Fibroblast of upper back skin (primary cell): ENCODE measurements around the gene NEUROD6.

Experiments used
- DNase-seq: peaks from one replicate; pipeline ENCODE4 v3.0.0-alpha.2; 2013

The NEUROD6 gene

DNA sequence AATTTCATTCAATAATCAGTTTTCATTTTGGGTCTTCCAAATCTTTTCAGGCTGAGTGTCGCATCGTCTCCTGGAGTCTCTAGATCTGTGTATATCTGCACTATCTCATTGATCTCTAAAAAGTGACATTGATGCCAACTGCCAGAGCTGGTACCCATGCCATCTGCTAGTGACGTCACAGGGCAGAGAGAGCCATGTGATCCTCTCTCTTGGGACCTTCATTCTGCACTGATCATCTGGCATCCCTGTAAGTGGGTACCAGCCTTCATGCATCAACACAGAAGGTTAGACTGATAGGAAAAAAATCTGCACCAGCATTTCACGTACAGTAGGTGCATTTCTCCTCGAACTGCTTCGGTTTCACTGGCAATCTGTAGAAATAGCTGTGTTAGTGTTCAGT is at the start of gene NEUROD6:
Gene NEUROD6 (minus strand): TSS at position 124 of the 400 bp plus-strand sequence. CDS start 1,458 bp downstream, outside the sequence.
- DNase-seq = no peak

DNA sequence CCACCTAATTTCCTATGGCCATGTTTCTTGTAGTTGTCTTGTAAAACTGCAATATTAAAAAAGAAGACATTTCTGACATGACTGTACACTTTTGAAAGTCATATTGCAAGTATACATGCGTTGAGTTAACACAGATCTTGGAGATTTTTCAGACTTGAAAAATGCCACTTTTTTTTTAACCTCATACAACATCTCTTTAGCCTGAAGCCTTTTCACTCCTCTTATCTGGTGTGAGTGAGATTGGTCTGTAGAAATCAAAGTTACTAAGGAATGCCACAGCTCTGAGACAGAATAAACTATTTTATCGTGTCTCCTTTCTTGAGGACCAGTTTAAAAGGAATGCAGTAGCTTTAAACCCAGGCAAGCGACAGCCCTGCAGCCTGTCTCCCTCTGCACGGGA is 43.9 kb upstream of the NEUROD6 start:
- no peak for DNase-seq

DNA sequence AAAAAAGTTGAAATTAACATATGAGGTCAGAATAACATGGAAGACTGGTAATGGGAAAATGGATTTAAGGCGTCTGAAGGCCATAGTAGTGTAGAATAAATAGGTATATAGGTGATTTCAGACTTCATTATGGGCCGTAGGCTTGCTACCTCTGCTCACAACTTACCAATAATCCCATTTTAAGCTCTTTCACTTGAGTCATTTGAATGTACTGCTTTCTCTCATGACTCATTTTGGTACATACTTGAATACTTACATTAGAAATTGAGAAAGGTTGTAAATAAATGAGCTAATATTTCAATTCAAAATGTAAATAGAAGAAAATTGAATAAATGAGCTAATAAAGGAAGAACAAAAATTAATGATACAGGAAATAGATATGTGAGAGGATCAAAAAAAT is 42.2 kb upstream of the NEUROD6 start:
- DNase-seq = no peak

DNA sequence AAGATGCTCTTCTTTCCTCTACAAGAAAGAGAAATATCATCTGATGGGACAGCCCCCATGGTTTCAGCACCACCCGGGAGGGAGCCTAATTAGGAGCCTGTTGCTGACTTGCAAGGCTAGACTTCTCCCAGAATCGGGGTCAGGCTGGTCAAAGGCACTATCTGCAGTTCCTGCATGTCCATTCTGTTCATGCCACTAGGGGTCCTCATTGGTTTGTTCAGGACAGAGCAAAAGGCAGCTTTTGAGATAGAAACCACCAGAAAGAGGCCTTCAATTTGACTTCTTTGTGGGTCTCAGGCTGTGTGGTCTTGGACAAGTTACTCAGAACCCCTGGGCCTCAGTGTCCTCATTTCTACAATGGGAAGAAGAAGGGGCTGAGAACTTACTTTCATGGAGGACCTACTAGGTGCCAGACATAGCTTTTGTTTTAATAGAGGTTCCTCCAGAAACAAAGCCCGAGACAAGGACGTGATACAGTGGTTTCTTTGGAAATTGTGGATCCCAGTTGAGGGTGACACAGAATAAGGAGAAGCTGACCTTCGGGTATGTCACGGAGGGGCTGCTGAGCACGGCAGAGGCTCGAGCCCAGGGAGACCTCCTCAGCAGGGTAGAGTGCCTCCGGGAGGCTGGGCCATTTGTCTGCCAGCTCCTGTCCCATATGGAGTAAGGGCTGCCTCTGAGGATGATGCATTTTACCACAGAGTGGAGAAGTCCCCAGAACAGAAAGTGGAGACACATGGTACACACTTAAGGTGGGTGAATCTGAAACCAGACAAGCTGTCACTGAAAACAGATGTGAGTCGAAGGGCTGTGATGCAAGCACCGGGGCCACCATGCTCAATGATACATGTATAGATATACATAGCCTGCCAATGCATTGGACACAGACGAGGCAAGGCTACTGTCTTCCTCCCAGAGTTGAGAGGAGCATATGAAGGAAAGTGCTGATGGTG is 33.1 kb upstream of the NEUROD6 start:
- peak; percentile 55 for DNase-seq

DNA sequence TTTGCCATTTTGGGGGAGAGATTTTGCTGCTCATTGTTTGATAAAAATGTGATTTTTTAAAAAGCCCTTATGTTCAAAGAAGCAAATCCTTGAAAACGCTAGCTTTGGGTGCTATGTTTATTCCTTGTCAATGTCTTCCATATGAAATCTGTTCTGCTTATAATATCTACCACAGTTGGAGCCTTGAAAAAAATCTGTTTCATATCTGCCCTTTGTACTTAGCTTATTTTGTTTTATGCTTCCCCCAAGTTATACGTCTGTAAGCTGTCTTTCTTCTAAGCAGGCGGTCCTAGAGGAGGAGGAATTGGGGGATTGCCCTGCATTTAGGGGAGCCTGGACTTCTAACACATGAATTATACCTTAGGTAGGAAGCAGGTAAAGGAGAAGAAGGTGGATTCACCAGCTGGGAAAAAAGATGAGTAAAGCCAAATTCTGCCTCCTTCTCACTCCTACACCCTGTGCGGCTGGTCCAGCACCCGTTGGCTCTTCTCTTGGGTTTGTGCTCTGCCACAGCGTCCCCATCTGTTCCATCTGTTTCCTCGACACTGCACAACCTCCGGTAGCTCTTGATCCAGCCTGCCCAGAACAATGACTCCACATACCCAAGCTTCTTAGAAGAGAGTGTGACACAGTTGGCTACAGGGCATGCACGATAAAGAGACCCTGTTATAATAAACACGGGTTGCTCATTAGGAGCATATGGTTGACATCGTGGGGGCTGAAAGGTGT is 31.9 kb upstream of the NEUROD6 start:
- no peak for DNase-seq

DNA sequence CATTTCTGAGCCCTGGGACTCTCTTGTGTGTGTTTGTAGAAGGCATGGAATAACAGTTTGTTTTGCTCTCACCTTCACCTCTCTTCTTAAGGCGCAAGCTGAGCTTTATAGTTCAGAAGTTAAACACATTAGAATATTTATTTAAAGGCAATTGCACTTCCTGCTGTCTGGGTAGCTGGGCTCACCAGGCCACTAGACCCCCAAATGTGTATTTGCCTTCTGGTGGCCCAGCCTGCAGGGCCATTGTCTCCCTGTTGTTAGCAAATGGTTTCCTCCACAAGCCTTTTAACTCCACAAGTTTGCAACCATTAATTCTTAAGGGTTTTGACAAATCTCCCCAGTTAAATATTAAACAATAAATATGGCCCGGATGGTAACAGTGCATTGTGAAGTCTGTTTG is 31.1 kb upstream of the NEUROD6 start:
- no peak for DNase-seq

DNA sequence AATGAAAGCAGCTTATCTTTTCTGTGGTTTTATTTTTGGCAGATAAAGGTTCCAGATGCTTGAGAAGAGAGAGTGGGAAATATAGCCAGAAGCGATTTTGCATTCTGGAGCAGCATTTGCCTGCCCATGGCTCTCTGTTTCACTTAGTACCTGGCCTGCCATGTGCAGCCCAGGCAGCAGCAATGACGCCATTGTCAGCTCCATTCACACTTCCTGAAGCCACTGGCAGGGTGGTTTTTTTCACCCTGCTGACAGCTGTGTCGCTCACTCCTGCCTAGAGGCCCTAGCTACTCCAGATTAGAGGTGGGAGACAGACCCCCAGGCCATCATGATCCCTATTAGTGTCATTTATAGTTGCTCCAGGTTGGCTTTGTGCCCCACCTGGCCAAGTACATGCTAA is 30.1 kb upstream of the NEUROD6 start:
- no peak for DNase-seq

DNA sequence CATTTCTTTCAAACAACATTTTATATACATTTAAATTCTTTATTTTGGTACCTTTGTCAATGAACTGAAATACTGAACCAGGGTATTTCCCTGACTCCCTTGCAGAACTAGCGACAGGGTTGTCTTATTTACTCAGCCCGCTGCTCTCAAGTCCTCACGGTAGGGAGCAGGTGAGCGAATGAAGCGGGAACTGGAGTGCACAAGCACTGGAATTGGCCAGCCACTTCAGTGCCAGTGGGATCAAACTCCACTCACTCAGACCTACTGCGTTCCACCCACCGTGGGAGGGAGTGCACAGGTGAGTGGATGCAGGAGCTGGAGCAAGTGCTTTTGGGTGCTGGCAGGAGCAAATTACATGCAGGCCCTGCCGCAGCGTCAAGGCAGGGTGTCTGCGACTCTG is 28.1 kb upstream of the NEUROD6 start:
- no peak for DNase-seq

DNA sequence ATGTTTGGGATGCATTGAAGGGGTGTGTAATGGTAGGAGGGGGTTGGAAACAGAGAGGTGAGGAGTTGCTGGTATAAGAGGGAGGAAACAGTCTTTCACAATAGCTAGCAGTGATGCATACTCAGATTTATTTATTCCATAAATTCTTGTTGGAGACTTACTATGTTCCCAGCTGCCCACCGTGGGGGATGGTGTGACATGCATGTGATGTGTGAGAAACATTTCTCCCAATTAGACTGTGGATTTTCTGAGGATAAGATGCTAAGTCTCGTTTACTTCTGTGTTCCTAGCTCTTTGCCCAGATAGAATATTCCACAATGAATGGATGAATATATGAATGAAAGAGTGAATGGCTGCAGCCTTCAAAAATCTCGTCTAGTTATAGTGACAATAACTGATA is 23.0 kb upstream of the NEUROD6 start:
- no peak for DNase-seq

DNA sequence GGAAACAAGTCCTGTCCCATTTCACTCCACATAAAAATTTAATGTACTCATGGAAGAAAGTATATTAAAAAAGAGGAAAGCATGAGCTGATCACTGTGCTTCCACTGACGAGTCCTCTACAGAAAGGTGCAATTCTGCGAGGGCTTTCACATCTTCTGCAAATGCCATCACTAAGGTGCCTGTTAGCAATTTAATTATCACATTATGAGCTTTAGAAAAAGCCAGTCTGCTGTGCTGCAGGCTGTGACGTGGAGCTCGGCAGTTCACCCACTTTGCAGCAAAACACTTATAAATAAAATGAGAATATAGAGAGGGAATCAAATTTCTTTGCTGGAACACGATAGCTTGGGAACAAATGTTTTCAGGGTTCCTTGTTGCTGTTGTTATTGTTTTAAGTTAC is 22.5 kb upstream of the NEUROD6 start:
- DNase-seq = no peak

DNA sequence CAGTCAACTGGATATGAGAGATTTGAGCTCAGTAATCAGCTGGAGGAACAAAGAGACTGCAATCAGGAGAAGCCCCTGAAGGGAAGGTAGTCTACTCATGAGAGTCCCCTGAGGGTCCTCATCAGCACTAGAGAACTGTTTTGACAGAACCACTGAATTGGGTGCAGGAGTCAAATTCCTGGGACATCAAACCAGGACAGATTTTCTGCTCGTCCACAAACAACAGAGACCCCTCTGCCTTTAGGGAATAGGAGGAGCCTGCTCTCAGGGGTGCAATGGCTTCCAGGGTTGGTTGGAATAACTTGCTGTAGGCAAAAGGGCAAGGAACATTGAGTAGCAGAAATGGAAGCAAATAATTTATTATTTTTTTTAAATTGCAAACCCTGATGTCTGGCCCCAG is 21.9 kb upstream of the NEUROD6 start:
- no peak for DNase-seq

DNA sequence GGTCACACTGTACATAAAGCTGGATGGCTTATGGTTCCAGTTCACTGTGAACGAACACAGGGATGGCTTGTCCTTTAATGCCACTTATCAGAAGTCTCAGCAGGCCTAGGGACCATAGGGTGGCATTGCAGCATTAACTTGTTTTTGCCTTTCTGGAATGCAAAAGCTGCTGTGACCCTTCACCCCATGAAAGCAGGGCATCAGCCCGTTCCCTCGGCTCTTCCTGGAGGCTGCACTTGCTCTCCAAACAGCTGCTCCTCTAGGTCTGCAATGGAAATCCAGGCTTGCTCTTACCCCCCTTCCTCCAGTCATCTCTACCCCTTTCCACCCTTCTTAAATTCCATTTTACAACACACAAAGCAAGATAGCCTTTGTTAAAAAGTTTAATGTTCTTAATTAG is 17.9 kb upstream of the NEUROD6 start:
- no peak for DNase-seq

DNA sequence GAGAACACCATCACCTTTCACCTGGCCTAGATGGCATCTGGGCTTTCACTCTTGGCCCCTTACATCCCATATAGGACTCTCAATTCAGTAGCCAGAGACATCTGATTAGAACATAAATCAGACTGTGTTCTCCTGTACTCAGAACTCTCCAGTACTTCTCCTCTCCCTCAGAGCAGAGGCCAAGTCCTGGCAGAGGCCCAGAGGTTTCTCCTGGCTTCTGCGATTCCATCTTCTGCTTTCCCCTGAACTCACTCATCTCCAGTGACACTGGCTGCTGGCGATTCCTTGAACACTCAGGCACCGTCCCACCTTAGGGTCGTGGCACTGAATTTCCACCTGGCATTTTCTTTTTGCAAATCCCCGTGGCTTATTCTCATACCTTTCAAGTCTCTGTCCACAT is 4.9 kb upstream of the NEUROD6 start:
- no peak for DNase-seq

DNA sequence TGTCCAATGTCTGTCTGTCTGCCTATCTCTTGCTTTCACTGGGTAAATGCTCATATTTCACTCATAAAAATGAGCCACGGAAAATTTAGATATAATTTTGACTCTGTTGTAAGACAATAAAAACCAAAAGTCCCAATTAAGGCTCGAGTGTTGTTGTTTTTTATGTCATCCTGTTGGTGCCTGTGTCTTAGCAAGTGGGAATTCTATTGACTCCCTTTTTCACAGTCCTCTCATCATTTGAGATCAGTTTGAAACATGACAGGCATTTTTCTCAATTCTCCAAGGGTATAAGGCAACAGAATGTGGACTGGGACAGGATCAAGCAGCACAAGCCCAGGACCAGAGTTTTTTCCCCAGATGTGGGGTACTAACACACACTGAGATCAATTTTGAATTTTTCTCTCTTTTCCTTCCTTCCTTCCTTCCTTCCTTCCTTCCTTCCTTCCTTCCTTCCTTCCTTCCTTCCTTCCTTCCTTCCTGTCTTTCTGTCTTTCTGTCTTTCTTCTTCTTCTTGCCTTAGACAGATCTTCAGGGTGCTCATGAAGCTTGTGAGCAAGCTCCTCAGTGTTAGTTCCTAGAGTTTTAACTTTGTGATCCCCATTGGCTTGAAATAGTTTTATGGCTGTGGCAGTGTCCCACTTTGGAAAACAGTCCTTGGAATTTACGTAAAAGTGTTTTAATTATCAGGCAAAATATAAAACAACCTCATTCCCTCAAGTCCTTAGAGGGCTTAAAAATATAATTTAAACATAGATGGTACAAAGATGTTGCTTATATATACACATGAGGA is 3.2 kb upstream of the NEUROD6 start:
- DNase-seq = no peak

DNA sequence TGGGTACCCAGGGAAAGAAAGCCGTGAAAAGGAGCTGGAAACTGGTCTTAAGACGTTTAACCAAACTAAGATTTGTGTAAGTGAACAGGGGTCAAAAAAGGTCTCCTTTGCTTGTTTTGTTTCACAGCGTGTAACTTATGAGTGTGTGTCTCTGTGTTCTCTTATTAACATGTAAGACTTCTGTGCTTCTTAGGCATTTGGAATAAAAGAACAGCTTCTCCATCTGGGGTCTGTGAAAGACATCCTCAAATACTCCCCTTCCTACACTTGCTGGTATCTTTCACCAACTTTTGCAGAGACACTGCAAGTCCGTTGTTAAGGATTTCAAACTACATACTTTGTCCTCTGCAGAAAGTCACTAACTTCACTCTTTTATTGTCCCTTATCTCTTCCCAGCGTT is 615 bp upstream of the NEUROD6 start:
- DNase-seq = no peak

DNA sequence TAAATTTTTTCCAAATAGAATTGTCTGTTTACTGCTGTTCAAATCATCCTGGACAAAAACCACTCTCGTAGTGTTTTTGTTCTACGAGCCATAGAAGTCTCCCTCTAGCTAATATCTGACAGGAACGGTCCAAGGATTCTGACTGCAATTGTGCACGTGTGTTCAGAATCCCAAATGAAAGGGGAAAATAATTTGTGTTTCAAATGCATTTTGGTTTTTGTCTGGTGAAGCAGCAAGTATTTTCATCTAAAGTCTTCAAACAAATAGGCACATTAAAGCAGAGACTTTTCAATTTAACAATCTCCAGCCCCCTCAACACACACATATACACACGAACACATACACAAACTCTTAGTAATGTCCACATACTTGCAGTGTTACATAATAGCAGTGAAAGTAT is 475 bp downstream of the NEUROD6 start:
- no peak for DNase-seq

DNA sequence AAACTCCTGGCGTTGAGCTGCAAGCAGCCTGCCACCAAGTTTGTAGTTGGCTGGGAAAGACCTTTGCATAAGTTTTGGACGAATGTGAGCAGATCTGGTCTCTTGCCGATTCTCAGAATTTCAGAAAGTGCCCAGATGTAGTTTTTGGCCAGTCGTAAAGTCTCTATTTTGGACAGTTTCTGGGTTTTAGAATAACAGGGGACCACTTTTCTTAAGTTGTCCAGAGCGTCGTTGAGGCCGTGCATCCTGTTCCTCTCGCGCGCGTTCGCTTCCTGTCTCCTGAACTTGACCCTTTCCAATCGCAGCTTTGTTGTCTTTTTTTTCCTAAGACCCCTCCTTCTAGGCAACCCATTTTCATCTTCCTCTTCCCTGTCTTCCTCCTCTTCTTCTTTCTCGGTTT is 1.8 kb downstream of the NEUROD6 start:
- no peak for DNase-seq

DNA sequence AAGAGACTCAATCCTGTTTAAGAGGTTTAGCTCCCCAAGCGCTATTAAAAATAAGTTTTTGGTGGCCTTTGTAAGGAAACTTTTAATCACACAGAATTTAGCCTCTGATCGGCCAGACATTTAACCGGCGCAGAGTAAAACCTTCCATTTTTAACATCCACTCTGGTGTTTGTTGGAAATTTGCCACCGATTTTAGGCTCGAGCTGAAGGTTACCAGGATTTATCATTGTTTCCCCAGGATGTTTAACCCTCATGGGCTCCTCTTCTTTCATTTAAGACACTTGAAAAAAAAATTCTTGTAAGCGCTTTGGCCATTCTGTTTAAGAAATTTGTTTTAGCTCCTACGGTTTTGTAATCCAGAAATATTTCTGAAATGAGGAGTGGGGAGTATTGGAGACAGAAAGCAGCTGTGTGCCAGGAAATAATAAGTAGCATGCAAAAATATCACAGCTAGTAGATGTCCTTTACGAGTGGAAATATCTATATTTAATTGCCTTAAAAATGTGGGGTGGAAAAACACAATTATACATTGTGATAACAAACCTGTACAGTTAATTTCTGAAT is 3.4 kb downstream of the NEUROD6 start:
- DNase-seq = no peak

DNA sequence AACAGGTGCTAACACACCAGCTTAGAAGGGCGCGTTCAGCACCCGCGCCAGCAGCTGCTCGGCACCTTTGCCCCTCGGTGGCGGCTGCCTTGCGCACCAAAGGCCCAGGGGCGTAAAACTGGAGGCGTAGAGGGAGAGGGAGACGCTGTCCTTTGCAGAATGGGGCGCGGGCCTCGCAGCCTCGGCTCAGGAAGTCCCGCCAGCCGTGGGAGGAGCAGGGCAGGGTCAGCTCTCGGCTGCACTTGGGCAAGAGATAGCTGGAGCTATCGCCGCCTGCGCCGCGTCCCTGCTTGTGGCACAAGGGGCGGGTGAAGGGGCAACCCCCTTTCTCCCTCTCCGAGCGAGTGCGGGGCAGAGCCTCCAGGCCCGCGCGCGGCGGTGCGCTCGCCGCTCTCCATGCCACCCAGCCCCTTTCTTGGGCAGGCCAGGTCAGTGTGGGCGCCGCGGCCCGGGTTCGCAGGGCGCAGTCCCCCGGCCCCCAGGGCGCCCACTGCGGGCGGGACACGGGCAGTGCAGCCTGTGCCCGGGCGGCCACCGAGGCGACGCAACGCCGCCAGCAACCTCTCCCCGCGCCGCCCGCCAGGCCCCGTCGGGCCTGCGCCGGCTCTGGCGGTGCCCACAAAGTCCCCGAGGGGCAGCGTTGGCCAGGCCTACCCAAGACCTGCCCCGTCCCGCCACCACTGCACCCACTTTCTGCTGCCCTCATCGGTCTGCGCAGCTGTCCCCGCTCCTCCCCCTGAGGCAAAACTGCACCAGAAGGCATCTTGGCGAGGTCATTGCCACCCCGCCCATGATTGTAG is 4.1 kb downstream of the NEUROD6 start:
- no peak for DNase-seq

DNA sequence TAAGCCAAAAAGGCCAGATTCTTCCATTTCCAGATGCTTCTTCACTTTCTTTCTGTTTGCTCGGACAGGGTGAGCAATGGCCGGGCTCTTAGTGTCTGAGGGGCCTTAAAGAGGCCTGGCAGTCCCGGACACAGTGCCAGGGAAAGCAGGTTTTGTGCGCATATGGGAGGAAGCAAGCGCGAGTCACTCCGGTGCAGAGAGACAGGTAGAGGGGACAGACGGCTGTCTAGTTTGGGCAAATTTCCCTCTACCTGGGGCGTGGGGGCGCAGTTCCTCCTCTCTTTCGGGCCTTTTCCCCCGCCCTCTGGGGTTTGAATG is 4.7 kb downstream of the NEUROD6 start:
- DNase-seq = no peak

DNA sequence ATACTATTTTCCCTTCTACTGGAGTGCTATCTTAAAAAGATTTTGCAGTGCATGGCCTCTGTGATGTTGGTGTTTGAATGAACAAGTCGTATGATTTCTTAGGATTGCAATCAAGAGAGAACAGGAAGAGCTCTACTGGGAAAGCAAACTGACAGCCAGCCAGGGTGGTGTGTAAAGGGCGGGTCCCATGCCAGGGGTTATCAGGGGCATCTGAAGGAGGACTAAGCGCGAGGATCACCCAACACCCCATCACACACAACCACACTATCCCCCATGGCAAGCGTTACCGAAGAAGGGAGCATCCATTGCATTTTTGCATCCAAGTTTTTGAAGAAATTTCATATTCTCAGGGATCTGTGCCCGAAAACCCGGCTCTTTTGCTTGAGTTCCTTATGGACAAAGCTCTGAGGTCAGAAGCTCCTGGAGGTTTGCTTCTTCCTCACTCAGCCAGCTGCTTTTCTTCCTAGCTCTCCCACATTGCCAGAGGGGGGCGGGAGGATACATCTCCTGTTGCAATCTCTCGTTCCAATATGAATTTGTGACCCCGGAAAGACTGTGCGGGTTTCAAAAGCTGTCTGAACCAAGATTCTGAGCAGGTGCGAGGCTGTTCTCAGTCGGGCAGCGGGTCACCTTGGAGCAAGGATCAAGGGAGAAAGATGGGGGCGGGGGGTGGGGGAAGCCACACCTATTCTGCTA is 5.2 kb downstream of the NEUROD6 start:
- DNase-seq = no peak

DNA sequence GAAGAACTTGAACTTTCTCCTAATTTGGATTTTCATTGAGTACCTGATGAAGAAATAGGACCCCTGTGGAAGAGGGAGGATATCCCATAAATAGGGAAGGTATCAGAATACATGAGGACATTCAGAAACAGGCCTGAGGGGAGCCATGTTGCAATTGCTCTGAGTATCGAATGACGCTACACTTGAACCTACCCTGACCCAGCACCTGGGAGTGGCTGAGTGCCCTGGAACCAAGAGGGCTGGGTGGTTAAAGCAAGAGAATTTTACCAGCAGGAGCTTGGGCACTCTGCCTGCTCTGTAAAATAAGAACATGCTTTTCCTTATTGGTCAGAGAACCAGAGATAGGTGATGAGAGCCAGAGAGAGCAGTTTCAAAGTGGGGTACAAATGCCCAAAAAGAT is 7.2 kb downstream of the NEUROD6 start:
- no peak for DNase-seq
